Upper lobe of right lung (tissue), 1 donor: ENCODE results near the gene SEZ6L2. TPM values are rescaled to one million over a fixed set of nuclear protein-coding genes. Genes with fewer than 3 reads are reported as not detected.

Experiments
- ATAC-seq: fragments of 200-7000 bp; cut with Tn5 transposase; one replicate; pipeline ENCODE4 v1.9.1; 2020; ENCODE audit warnings: mild to moderate bottlenecking, moderate library complexity
- DNase-seq: peaks from one replicate; pipeline ENCODE4 v3.0.0-alpha.2; 2020
- H3K27ac ChIP-seq: fragments of 200-600 bp; one replicate; pipeline ENCODE4 v1.8.0; 2022
- H3K27me3 ChIP-seq: fragments of 200-600 bp; one replicate; pipeline ENCODE4 v1.8.0; 2022; ENCODE audit warnings: mild to moderate bottlenecking
- H3K36me3 ChIP-seq: fragments of 200-600 bp; one replicate; pipeline ENCODE4 v1.8.0; 2022
- H3K4me1 ChIP-seq: fragments of 200-600 bp; one replicate; pipeline ENCODE4 v1.8.0; 2022
- H3K4me3 ChIP-seq: fragments of 200-600 bp; one replicate; pipeline ENCODE4 v1.8.0; 2022; ENCODE audit warnings: mild to moderate bottlenecking
- H3K9me3 ChIP-seq: fragments of 200-600 bp; one replicate; pipeline ENCODE4 v1.8.0; 2022
- CTCF ChIP-seq: fragments of 200-600 bp; IDR thresholded peaks from one replicate; pipeline ENCODE4 v1.8.0; 2022; ENCODE audit warnings: antibody characterized with exemption
- intact Hi-C: fragments of 100-400 bp; cut with DNase I; formaldehyde crosslinking; loops from one replicate; pipeline ENCODE4 v1.11.0; 2022
- total RNA-seq: library from RNA; stranded (reverse); fragmentation: NEBNext Ultra II Directional; extraction: Animal tissue kit (Norgen Biotek cat#: 25700); gene quantifications from one replicate; pipeline ENCODE4 v1.2.1, GENCODE V29; 2021
- donor health status: DM: no; HTN: yes; CAD: no; lungs with severe emphysema.

SEZ6L2 gene
- total RNA-seq, 1 donor from 2014 or later, result 11.9 TPM

GRCh38 chr16:29922326-29922725 lies 23.0 kb upstream of the SEZ6L2 start:
- H3K4me1 ChIP-seq, result peaks cover 20% of the 10 kb centered on the region
- no peak overlapping the region for H3K27ac ChIP-seq
- ATAC-seq (no peak), DNase-seq (peak; percentile 12)
- no peaks in the 10 kb centered on the region for H3K27me3 ChIP-seq
- H3K9me3 ChIP-seq, result no peaks in the 10 kb centered on the region
- peaks cover 48% of the 10 kb centered on the region for H3K36me3 ChIP-seq
- no peak overlapping the region for H3K4me3 ChIP-seq
- intact Hi-C loops, result loop anchor here (10.0 kb wide), 1 partner anchor 72 kb away; the partner anchor contains the start of genes HIRIP3 and INO80E
- TF ChIP-seq CTCF, result no peak

GRCh38 chr16:29921034-29921385 lies 21.7 kb upstream of the SEZ6L2 start:
- H3K4me1 ChIP-seq, result peaks cover 13% of the 10 kb centered on the region
- no peaks in the 10 kb centered on the region for H3K9me3 ChIP-seq
- ATAC-seq (no peak), DNase-seq (no peak)
- H3K27me3 ChIP-seq, result no peaks in the 10 kb centered on the region
- H3K27ac ChIP-seq, result no peak overlapping the region
- H3K4me3 ChIP-seq, result no peak overlapping the region
- intact Hi-C loops, result loop anchor here (10.0 kb wide), 1 partner anchor 74 kb away; the partner anchor contains the start of genes HIRIP3 and INO80E
- no peak for TF ChIP-seq CTCF
- H3K36me3 ChIP-seq, result peaks cover 58% of the 10 kb centered on the region

GRCh38 chr16:29920288-29921033 lies 21.1 kb upstream of the SEZ6L2 start:
- Histone ChIP-seq H3K4me1 (peaks cover 13% of the 10 kb centered on the region), H3K9me3 (no peaks in the 10 kb centered on the region), H3K4me3 (no peak overlapping the region), H3K27ac (no peak overlapping the region), H3K27me3 (no peaks in the 10 kb centered on the region), H3K36me3 (peaks cover 58% of the 10 kb centered on the region)
- DNase-seq (no peak), ATAC-seq (no peak)
- intact Hi-C loops, result loop anchor here (10.0 kb wide), 1 partner anchor 74 kb away; the partner anchor contains the start of genes HIRIP3 and INO80E
- no peak for TF ChIP-seq CTCF

- intact Hi-C loops, result no loop called here
- DNase-seq (no peak), ATAC-seq (no peak)
- H3K36me3 ChIP-seq, result peaks cover 45% of the 10 kb centered on the region
- no peak overlapping the region for H3K4me3 ChIP-seq
- no peak overlapping the region for H3K27ac ChIP-seq
- TF ChIP-seq CTCF, result no peak
- no peaks in the 10 kb centered on the region for H3K4me1 ChIP-seq
- H3K27me3 ChIP-seq, result no peaks in the 10 kb centered on the region
- H3K9me3 ChIP-seq, result no peaks in the 10 kb centered on the region
Measured at GRCh38 chr16:29916979-29917378, 17.6 kb upstream of the SEZ6L2 start.

- ATAC-seq, result no peak
Measured at GRCh38 chr16:29915590-29916247, 16.4 kb upstream of the SEZ6L2 start.

More at GRCh38 chr16:29915590-29916247, 16.4 kb upstream of the SEZ6L2 start:
- Histone ChIP-seq H3K9me3 (no peaks in the 10 kb centered on the region), H3K36me3 (peaks cover 34% of the 10 kb centered on the region), H3K27me3 (no peaks in the 10 kb centered on the region), H3K27ac (no peak overlapping the region), H3K4me3 (no peak overlapping the region), H3K4me1 (no peaks in the 10 kb centered on the region)
- no peak for DNase-seq
- no peak for TF ChIP-seq CTCF
- intact Hi-C loops, result no loop called here
